H1 (cell line): Measurements from ENCODE around the gene PPP1R10. TPM values are rescaled to one million over a fixed set of nuclear protein-coding genes. Genes with fewer than 3 reads are reported as not detected.

ENCODE experiments used
- CTCF ChIA-PET: fragments of 300-600 bp; sonication (Branson Sonifier 250); formaldehyde crosslinking; loops from one replicate; lab custom pipeline; 2021; ENCODE audit not compliant: partially characterized antibody; lab: Charles Lee
- POLR2A ChIA-PET: fragments of 300-600 bp; sonication (Branson Sonifier 250); formaldehyde crosslinking; loops from one replicate; lab custom pipeline; 2021; ENCODE audit warnings: inconsistent platforms; ENCODE audit not compliant: partially characterized antibody; lab: Charles Lee
- DNase-seq, 2 experiments: peaks; one replicate each; pipeline versions ENCODE4 v3.0.0 to v3.0.0-alpha.2; 2010 to 2022; ENCODE audit warnings: low spot score in 2 of 2, low read depth in 1 of 2, mixed read lengths in 1 of 2
- FAIRE-seq: peaks from 2 replicates; lab custom pipeline; 2011; peaks lifted over from hg19 to GRCh38; lab: Jason Lieb, UNC
- H2AFZ ChIP-seq: 2 replicates; pipeline ENCODE4 v1.8.1; 2012; ENCODE audit warnings: low read length, inconsistent platforms
- H2AK5ac ChIP-seq: 2 replicates; pipeline ENCODE4 v1.6.1; 2013; ENCODE audit warnings: low read depth, low read length
- H2BK120ac ChIP-seq: replicated peaks from 2 replicates; pipeline ENCODE3; 2013; ENCODE audit warnings: low read depth, low read length, inconsistent platforms
- H2BK12ac ChIP-seq: 2 replicates; pipeline ENCODE4 v1.6.1; 2013; ENCODE audit warnings: low read depth, low read length
- H2BK15ac ChIP-seq: 2 replicates; pipeline ENCODE4 v1.6.1; 2013; ENCODE audit warnings: low read length
- H2BK20ac ChIP-seq: 2 replicates; pipeline ENCODE4 v1.6.1; 2013; ENCODE audit warnings: low read length
- H2BK5ac ChIP-seq: 2 replicates; pipeline ENCODE4 v1.6.1; 2013; ENCODE audit warnings: low read depth, low read length
- H3K14ac ChIP-seq: 2 replicates; pipeline ENCODE4 v1.6.1; 2013; ENCODE audit warnings: inconsistent platforms; ENCODE audit not compliant: insufficient read length
- H3K18ac ChIP-seq: 2 replicates; pipeline ENCODE4 v1.6.1; 2013; ENCODE audit warnings: low read length; ENCODE audit errors: extremely low read depth
- H3K23ac ChIP-seq: 2 replicates; pipeline ENCODE4 v1.6.1; 2013; ENCODE audit warnings: inconsistent platforms; ENCODE audit not compliant: insufficient read length
- H3K23me2 ChIP-seq: 2 replicates; pipeline ENCODE4 v1.6.1; 2013; ENCODE audit warnings: low read depth, low read length
- H3K27ac ChIP-seq: 2 replicates; pipeline ENCODE4 v1.6.1; 2011; ENCODE audit warnings: low read depth, low read length, inconsistent platforms
- H3K27me3 ChIP-seq, 4 experiments: replicated peaks in 1 of 4; 1 replicate in 1 of 4; 2 replicates in 3 of 4; pipeline versions ENCODE4 v1.6.1 to v1.8.1; 2011 to 2013; ENCODE audit warnings: low read length in 3 of 4, mild to moderate bottlenecking in 3 of 4, inconsistent platforms in 2 of 4, mixed read lengths in 2 of 4, moderate library complexity in 1 of 4; ENCODE audit not compliant: control insufficient read depth in 3 of 4, insufficient read depth in 3 of 4; ENCODE audit errors: extremely low read depth in 1 of 4
- H3K36me3 ChIP-seq, 4 experiments: 2 replicates each; pipeline versions ENCODE4 v1.6.1 to v1.8.1; 2011 to 2013; ENCODE audit warnings: mild to moderate bottlenecking in 4 of 4, low read length in 3 of 4, moderate library complexity in 2 of 4, control low read depth in 1 of 4, inconsistent platforms in 1 of 4; ENCODE audit not compliant: insufficient read depth in 4 of 4, control insufficient read depth in 2 of 4
- H3K4ac ChIP-seq: replicated peaks from 2 replicates; pipeline ENCODE3; 2013; ENCODE audit warnings: low read length, low read depth, mixed read lengths, inconsistent platforms; ENCODE audit not compliant: insufficient read length
- H3K4me1 ChIP-seq, 4 experiments: replicated peaks in 1 of 4; 1 replicate in 1 of 4; 2 replicates in 3 of 4; pipeline versions ENCODE4 v1.6.1 to v1.8.1; 2011 to 2013; ENCODE audit warnings: low read length in 3 of 4, inconsistent platforms in 2 of 4, mixed read lengths in 1 of 4; ENCODE audit not compliant: insufficient read depth in 4 of 4, control insufficient read depth in 3 of 4
- H3K4me2 ChIP-seq, 2 experiments: 2 replicates each; pipeline versions ENCODE4 v1.6.1 to v1.8.1; 2011 to 2013; ENCODE audit warnings: low read depth in 2 of 2, low read length in 2 of 2, control low read depth in 1 of 2, inconsistent platforms in 1 of 2, mild to moderate bottlenecking in 1 of 2; ENCODE audit not compliant: insufficient read depth in 1 of 2
- H3K4me3 ChIP-seq, 4 experiments: fragments of 200-600, 300-600 bp in 1 of 4; sonication (generic), shearing (Covaris generic), sonication (Bioruptor Twin) in 1 of 4; 2 replicates each; pipeline versions ENCODE4 v1.5.1 to v1.8.1; 2011 to 2016; ENCODE audit warnings: low read length in 4 of 4, low read depth in 3 of 4, control low read depth in 2 of 4, inconsistent platforms in 2 of 4, mild to moderate bottlenecking in 2 of 4, mixed read lengths in 1 of 4, moderate library complexity in 1 of 4; ENCODE audit not compliant: insufficient read depth in 2 of 4; ENCODE audit errors: extremely low read depth in 1 of 4
- H3K56ac ChIP-seq: replicated peaks from 2 replicates; pipeline ENCODE3; 2013; ENCODE audit warnings: low read depth, mild to moderate bottlenecking, mixed read lengths, low read length, inconsistent platforms; ENCODE audit not compliant: insufficient read length
- H3K79me1 ChIP-seq: 2 replicates; pipeline ENCODE4 v1.6.1; 2013; ENCODE audit warnings: low read depth, low read length, control low read depth
- H3K79me2 ChIP-seq, 2 experiments: 2 replicates each; pipeline versions ENCODE4 v1.6.1 to v1.8.1; 2012 to 2013; ENCODE audit warnings: low read length in 2 of 2, mild to moderate bottlenecking in 2 of 2, inconsistent platforms in 1 of 2; ENCODE audit not compliant: insufficient read depth in 2 of 2, control insufficient read depth in 1 of 2
- H3K9ac ChIP-seq, 4 experiments: replicated peaks in 1 of 4; 1 replicate in 1 of 4; 2 replicates in 3 of 4; pipeline versions ENCODE4 v1.6.1 to v1.8.1; 2011 to 2013; ENCODE audit warnings: low read depth in 3 of 4, low read length in 3 of 4, control low read depth in 2 of 4, mild to moderate bottlenecking in 2 of 4, moderate library complexity in 2 of 4, inconsistent platforms in 1 of 4; ENCODE audit errors: extremely low read depth in 1 of 4
- H3K9me3 ChIP-seq, 2 experiments: 2 replicates each; pipeline versions ENCODE4 v1.6.1 to v1.8.1; 2012 to 2013; ENCODE audit warnings: mild to moderate bottlenecking in 2 of 2, moderate library complexity in 2 of 2, control low read depth in 1 of 2, inconsistent platforms in 1 of 2, low read depth in 1 of 2, low read length in 1 of 2, mixed read lengths in 1 of 2; ENCODE audit not compliant: insufficient read depth in 2 of 2
- H4K20me1 ChIP-seq, 2 experiments: replicated peaks in 1 of 2; 2 replicates each; pipeline versions ENCODE3 to v1.8.1; 2011 to 2013; ENCODE audit warnings: inconsistent platforms in 2 of 2, low read length in 2 of 2, mild to moderate bottlenecking in 1 of 2; ENCODE audit not compliant: insufficient read depth in 2 of 2, control insufficient read depth in 1 of 2
- H4K5ac ChIP-seq: 2 replicates; pipeline ENCODE4 v1.6.1; 2013; ENCODE audit warnings: low read length, low read depth, mixed read lengths, inconsistent platforms; ENCODE audit not compliant: insufficient read length
- H4K8ac ChIP-seq: 2 replicates; pipeline ENCODE4 v1.8.0; 2013; ENCODE audit warnings: mild to moderate bottlenecking, moderate library complexity, low read length, inconsistent platforms; ENCODE audit not compliant: insufficient read depth; ENCODE audit errors: extremely low read depth
- H4K91ac ChIP-seq: replicated peaks from 2 replicates; pipeline ENCODE3; 2013; ENCODE audit warnings: low read length, mixed read lengths, inconsistent platforms; ENCODE audit not compliant: insufficient read length
- PHF8 ChIP-seq: fragments of 200-600 bp; sonication (generic); conservative IDR thresholded peaks from 2 replicates; pipeline ENCODE4 v1.7.1; 2012; ENCODE audit warnings: low read depth, mild to moderate bottlenecking, inconsistent platforms, low read length, moderate library complexity
- WGBS, 2 experiments: shearing (Covaris generic) in 1 of 2; methylation state at CpG; one replicate each; pipeline versions ENCODE4 v1.1.6 to v1.1.7; 2013 to 2015; ENCODE audit warnings: low lambda C conversion rate in 2 of 2, mixed read lengths in 2 of 2, inconsistent platforms in 1 of 2, low coverage in 1 of 2, missing lambda C conversion rate in 1 of 2; ENCODE audit not compliant: insufficient replicate concordance in 2 of 2, insufficient coverage in 1 of 2, insufficient read length in 1 of 2; ENCODE audit errors: extremely low coverage in 1 of 2, missing lambda C conversion rate in 1 of 2; 5-methylcytosine and 5-hydroxymethylcytosine counted together
- polyA plus RNA-seq, 7 experiments: library from polyadenylated mRNA; depleted of rRNA in 3 of 7; stranded (reverse) in 5 of 7; unstranded in 2 of 7; fragments of >200 nt in 5 of 7; fragments of 200-250 nt in 2 of 7; gene quantifications; 1 replicate in 5 of 7; 2 replicates in 1 of 7; 4 replicates in 1 of 7; pipeline versions ENCODE4 v1.2.1 to v1.2.3, GENCODE V29; 2011 to 2013; ENCODE audit warnings: missing spikeins in 2 of 7, mixed read lengths in 2 of 7
- total RNA-seq: library from RNA; stranded (reverse); fragmentation: NEBNext Ultra II Directional; extraction: Animal tissue kit (Norgen Biotek cat#: 25700); gene quantifications from 2 replicates; pipeline ENCODE4 v1.2.1, GENCODE V29; 2021

Gene PPP1R10
- total and polyA plus RNA-seq, 2 of the 8 experiments (the other 6 are each of a cell fraction or from before 2014, with no cell fraction given) = 23.9 to 89.1 TPM

DNA sequence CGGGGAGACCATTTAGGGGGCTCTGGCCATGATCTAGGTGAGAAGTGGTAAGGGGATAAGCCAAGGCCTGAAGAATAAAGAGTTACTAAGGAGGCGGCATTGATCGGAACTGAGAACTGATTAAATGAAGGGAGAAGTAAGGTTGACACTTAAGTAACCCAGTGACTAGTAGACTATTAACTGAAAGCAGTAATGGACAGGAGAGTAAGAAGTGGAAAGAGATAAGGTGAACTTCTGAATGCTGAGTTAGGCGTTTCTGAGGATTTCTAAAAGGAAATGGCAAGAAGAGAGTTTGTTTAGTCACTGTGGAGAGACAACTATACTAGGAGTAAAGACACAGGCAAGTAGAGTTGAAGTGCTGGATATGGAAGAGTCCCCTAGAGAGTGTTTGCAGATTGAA, 43.9 kb downstream of the PPP1R10 start:
- no peak overlapping the region for H4K5ac ChIP-seq
- peaks cover 0 to 23% of the 10 kb centered on the region in 2 experiments for H4K20me1 ChIP-seq
- H3K23me2 ChIP-seq = peaks cover 9% of the 10 kb centered on the region; the same call in 1 of the 2 replicates
- H3K27ac ChIP-seq = no peak overlapping the region
- H2BK5ac ChIP-seq = no peak overlapping the region
- H3K4ac ChIP-seq = no peak overlapping the region
- H3K56ac ChIP-seq = no peak overlapping the region
- no peaks in the 10 kb centered on the region for H3K9me3 ChIP-seq
- 66% methylated on average over 4 of the region's 4 CpGs; no CpG with 5 or more reads in 1 of the 2 experiments for WGBS, 2 experiments
- H3K23ac ChIP-seq = no peak overlapping the region
- DNase-seq (no peak), FAIRE-seq (no peak)
- no peak overlapping the region for H3K14ac ChIP-seq
- POLR2A ChIA-PET = interaction anchor here (0.8 to 27.0 kb wide), 8 partner anchors 10 to 45 kb away, joined by 3 to 712 read pairs (median 6); partner anchors contain the start of genes GNL1 and MRPS18B
- no peak overlapping the region for H3K4me3 ChIP-seq
- H4K91ac ChIP-seq = no peak overlapping the region
- no peak overlapping the region for H2AFZ ChIP-seq
- H3K79me2 ChIP-seq = peaks cover 23 to 49% of the 10 kb centered on the region in 2 experiments
- CTCF ChIA-PET = interaction anchor here (1.0 to 1.6 kb wide), 2 partner anchors 24 to 556 kb away, joined by 3 to 10 read pairs; no protein-coding TSS in a partner anchor
- no peak overlapping the region for H3K18ac ChIP-seq
- H3K27me3 ChIP-seq = no peaks in the 10 kb centered on the region
- no peak overlapping the region for H2BK12ac ChIP-seq
- no peak overlapping the region for H2BK120ac ChIP-seq
- no peak overlapping the region for H2AK5ac ChIP-seq
- H3K79me1 ChIP-seq = peaks cover 17% of the 10 kb centered on the region
- no peak overlapping the region for H2BK15ac ChIP-seq
- no peak overlapping the region for H4K8ac ChIP-seq
- H3K4me2 ChIP-seq = peak overlapping the region; percentile 30 to 91; a peak in 2 of 4 replicates
- peak overlapping the region in 1 of 4 experiments; percentile 1; a peak in 1 of 7 replicates for H3K9ac ChIP-seq
- peaks cover 10 to 25% (median 16%) of the 10 kb centered on the region in 4 experiments; a peak in 7 of 8 replicates for H3K36me3 ChIP-seq
- no peak overlapping the region for H2BK20ac ChIP-seq
- peaks cover 0 to 4% (median 2%) of the 10 kb centered on the region in 4 experiments; a peak in 5 of 7 replicates for H3K4me1 ChIP-seq
- no peak for TF ChIP-seq PHF8
